Measurements from ENCODE around the gene SMCHD1.
"Not testable (repeated sequence)": the region's sequence is repeated elsewhere in the genome, so short reads cannot be mapped to it uniquely, and the experiment has no call there.

Gene SMCHD1

DNA sequence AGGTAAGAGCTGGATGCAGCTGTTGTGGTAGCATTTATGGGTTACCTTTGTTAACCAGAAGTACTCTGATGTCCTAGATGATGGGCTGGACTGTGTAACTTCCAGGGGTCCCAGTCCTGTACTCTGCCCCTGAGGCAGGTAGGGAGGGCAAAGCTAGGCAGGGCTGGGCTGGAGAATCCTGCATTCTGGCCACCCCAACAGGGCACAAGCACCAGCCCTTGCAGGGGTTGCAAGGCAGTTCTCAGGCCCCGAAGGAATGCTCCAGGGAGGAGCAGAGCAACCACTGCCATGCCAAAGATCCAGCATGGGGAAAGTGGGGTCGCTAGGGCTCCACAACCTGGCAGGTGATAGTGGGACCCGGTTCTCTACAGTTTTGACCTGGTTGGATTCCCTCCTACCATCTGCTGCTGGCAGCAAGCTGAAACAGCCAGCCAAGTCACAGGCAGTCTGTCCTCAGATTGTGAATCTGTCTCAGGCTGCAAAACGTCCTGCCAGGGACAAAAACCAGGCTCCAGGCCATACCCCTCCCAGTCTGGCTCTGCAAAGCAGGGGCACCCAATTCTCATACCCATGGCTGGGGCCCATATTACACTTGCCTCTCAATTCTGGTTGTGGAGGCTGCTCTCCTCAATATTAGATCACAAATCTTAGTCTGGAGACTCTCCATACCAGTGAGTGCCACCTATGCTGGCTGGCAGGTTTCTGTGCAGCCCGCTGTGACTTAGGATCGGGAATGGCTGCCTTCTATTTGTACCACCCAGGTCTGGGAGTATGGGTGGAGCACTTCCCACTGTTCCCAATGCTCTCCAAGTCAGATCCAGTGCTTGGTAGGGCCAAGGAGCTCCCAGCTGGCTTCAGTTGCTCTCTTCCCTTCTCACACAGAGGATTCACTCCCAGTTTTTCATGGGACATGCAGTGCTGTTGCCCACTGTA lies 61.1 kb downstream of the SMCHD1 start:
- H3K9ac ChIP-seq (ENCODE audit: low read depth, low read length): no peak overlapping the region
- peaks cover 6% of the 10 kb centered on the region; the same call in 1 of the 2 replicates for H3K36me3 ChIP-seq (ENCODE audit: insufficient read depth, low read length)
- H3K4me1 ChIP-seq (ENCODE audit: insufficient read depth, low read length): no peaks in the 10 kb centered on the region
- H3K9me3 ChIP-seq (ENCODE audit: control insufficient read depth, insufficient read depth, low read length): no peaks in the 10 kb centered on the region

DNA sequence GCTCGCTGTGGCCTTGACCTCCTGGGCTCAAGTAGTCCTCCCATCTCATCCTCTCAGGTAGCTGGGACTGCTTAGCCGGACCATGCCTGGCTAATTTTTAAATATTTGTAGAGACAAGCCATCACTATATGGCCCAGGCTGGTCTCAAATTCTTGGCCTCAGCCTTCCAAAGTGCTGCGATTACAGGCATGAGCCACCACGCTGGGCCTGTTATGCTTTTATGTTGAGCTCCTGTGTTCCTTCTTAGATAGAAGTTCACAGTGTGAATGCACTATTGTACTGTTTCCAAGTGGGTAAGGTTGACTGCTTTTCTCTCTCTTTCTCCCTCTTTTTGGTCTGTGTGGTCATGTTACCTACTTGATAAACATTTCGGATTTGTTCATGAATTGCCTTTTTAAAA lies 61.9 kb downstream of the SMCHD1 start:
- Histone ChIP-seq H3K9ac (ENCODE audit: low read depth, low read length) (no peak overlapping the region), H3K4me1 (ENCODE audit: insufficient read depth, low read length) (no peaks in the 10 kb centered on the region), H3K36me3 (ENCODE audit: insufficient read depth, low read length) (peaks cover 6% of the 10 kb centered on the region; the same call in 1 of the 2 replicates), H3K9me3 (ENCODE audit: control insufficient read depth, insufficient read depth, low read length) (no peaks in the 10 kb centered on the region)

DNA sequence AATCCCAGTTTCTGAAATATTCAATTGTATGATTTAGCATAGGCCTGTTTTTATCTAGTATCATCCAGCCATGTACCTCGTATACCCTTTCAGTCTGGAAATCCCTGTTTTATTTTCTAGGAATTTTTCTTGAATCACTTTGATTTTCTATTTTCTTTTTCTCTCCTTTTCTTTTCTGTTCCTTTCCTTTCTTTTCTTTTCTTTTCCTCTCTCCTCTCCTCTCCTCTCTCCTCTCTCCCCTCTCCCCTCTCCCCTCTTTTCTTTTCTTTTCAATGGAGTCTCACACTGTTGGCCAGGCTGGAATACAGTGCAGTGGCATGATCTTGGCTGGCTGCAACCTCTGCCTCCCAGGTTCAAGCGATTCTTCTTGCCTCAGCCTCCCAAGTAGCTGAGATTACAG lies 63.5 kb downstream of the SMCHD1 start:
- Histone ChIP-seq H3K36me3 (ENCODE audit: insufficient read depth, low read length) (peaks cover 3% of the 10 kb centered on the region; the same call in 1 of the 2 replicates), H3K9ac (ENCODE audit: low read depth, low read length) (no peak overlapping the region)

DNA sequence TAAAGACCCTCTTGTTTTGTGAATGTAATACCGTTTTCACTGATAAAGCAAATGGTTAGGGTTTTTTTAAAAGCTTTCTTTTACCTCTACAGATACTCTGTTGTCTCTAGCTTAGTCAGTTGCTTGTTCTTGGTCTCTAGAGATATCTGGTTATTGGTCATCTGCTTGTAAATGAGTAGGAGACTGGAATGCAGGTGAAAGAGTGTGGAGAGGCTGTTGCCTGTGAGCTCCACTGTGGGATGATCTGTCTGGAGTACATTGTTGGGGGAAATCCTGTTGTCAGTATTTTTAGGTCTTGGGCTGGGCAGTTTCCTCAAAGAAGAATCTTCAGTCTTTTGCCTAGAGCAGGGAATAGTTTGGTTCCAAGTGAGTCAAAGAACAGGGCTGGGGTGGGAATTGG lies 67.7 kb downstream of the SMCHD1 start:
- Histone ChIP-seq H3K9ac (ENCODE audit: low read depth, low read length) (no peak overlapping the region), H3K4me1 (ENCODE audit: insufficient read depth, low read length) (no peaks in the 10 kb centered on the region), H3K36me3 (ENCODE audit: insufficient read depth, low read length) (peaks cover 3% of the 10 kb centered on the region; the same call in 1 of the 2 replicates), H3K9me3 (ENCODE audit: control insufficient read depth, insufficient read depth, low read length) (no peaks in the 10 kb centered on the region)

More for the DNA sequence above, 63.5 kb downstream of the SMCHD1 start:
- Histone ChIP-seq H3K9me3 (ENCODE audit: control insufficient read depth, insufficient read depth, low read length) (no peaks in the 10 kb centered on the region), H3K4me1 (ENCODE audit: insufficient read depth, low read length) (no peaks in the 10 kb centered on the region)

DNA sequence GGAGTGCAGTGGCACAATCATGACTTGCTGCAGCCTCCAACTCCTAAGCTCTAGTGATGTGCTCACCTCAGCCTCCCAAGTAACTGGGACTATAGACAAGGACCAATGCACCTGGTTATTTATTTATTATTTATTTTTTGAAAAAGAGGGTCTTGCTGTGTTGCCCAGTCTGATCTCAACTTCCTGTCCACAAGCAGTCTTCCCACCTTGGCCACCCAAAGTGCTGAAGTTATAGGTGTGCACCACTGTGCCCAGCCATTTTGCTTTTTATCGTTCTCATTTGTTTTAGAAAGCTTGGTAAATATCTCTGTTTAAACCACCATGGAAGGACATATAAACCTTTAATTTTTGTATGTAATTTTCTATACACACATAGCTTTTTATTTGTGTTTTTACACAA lies 74.2 kb downstream of the SMCHD1 start:
- H3K9ac ChIP-seq (ENCODE audit: low read depth, low read length): no peak overlapping the region
- no peaks in the 10 kb centered on the region for H3K9me3 ChIP-seq (ENCODE audit: control insufficient read depth, insufficient read depth, low read length)
- H3K36me3 ChIP-seq (ENCODE audit: insufficient read depth, low read length): peaks cover 18% of the 10 kb centered on the region
- H3K4me1 ChIP-seq (ENCODE audit: insufficient read depth, low read length): no peaks in the 10 kb centered on the region

DNA sequence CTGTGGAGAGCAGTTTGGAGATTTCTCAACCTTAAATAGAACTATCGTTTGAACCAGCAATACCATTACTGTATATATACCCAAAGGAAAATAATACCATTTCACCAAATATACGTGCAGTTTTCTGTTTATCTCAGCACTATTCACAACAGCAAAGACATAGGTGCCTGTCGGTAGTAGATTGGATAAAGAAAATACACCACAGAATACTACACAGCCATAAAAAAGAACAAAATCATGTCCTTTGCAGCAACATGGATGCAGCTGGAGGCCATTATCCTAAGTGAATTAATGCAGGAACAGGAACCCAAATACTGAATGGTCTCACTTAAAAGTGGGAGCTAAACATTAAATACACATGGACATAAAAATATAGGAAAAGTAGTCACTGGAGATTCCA lies 81.3 kb downstream of the SMCHD1 start:
- Histone ChIP-seq H3K9me3 (ENCODE audit: control insufficient read depth, insufficient read depth, low read length) (no peaks in the 10 kb centered on the region), H3K36me3 (ENCODE audit: insufficient read depth, low read length) (peaks cover 14% of the 10 kb centered on the region; the same call in 1 of the 2 replicates), H3K9ac (ENCODE audit: low read depth, low read length) (no peak overlapping the region), H3K4me1 (ENCODE audit: insufficient read depth, low read length) (no peaks in the 10 kb centered on the region)

DNA sequence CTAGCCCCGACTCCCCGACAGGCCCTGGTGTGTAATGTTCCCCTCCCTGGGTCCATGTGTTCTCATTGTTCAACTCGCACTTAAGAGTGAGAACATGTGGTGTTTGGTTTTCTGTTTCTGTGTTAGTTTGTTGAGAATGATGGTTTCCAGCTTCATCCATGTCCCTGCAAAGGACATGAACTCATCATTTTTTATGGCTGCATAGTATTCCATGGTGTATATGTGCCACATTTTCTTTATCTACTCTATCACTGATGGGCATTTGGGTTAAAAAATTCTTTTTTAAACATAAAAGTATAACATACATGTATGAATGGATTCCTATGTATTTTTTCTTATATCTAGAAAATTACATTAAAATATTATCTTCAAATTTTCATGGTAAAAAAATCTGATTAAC lies 84.6 kb downstream of the SMCHD1 start:
- not testable (repeated sequence) for H3K36me3 ChIP-seq (ENCODE audit: insufficient read depth, low read length); H3K9ac ChIP-seq (ENCODE audit: low read depth, low read length); H3K9me3 ChIP-seq (ENCODE audit: control insufficient read depth, insufficient read depth, low read length); H3K4me1 ChIP-seq (ENCODE audit: insufficient read depth, low read length)

DNA sequence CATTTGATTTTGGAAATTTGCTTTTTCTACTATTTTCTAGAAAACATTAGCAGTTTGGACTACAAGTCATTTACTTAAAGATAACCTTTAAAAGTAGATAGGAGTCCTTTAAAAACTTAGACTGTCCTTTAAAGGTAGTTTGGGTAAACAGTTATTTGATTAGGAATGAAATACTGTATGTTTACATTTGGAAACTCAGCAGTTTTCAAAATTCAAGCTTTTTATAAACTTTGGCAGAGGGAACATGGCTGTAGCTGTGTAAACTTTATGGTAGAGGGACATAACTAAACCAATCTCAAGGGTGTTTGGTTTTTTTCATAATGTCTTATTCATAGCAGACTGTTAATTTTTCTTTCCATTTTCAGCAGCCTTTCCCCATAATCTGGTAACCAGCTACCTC lies 90.7 kb downstream of the SMCHD1 start:
- H3K9ac ChIP-seq (ENCODE audit: low read depth, low read length): no peak overlapping the region
- no peaks in the 10 kb centered on the region for H3K9me3 ChIP-seq (ENCODE audit: control insufficient read depth, insufficient read depth, low read length)
- H3K4me1 ChIP-seq (ENCODE audit: insufficient read depth, low read length): no peaks in the 10 kb centered on the region
- H3K36me3 ChIP-seq (ENCODE audit: insufficient read depth, low read length): peaks cover 2% of the 10 kb centered on the region; the same call in 1 of the 2 replicates

DNA sequence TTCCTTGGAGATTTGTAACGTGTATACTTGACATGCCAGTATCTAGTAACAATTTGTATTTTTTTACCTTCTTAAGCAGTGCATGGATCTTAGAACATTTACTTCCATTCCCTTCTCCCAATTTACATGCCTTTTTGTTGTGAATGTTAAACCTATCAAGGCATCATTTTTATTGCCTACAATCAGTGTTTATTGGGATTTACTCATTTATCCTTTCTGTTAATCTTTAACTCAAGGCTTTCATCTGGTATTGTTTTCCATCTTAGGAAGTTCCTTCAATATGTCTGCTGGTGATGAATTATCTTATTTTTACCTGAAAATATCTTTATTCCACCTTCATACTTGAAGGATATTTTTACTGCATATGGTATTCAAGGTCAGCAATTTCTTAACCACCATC lies 102.8 kb downstream of the SMCHD1 start:
- Histone ChIP-seq H3K9me3 (ENCODE audit: control insufficient read depth, insufficient read depth, low read length) (no peaks in the 10 kb centered on the region), H3K36me3 (ENCODE audit: insufficient read depth, low read length) (0 out of 2 replicates have a peak, but pooled peaks cover 1% of the 10 kb centered on the region), H3K9ac (ENCODE audit: low read depth, low read length) (no peak overlapping the region), H3K4me1 (ENCODE audit: insufficient read depth, low read length) (no peaks in the 10 kb centered on the region)

DNA sequence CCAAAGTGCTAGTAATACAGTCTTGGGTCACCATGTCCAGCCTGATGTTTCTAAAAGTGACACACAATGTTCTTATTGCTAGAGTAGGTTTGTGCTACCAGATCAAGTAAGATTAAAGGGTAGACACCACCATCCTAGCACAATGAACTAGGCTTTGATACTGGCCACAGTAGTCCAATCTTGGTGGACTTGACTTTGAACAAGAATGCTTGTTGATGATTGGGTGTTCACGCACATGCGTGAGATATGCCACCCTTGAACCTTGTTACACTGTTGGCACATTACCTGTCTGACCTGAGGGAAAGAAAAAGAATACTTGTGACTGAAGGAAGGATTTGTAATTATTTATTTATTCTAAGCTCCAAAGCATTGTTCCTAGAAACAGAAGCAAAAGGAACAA lies 119.1 kb downstream of the SMCHD1 start:
- no peaks in the 10 kb centered on the region for H3K4me1 ChIP-seq (ENCODE audit: insufficient read depth, low read length)
- no peak overlapping the region for H3K9ac ChIP-seq (ENCODE audit: low read depth, low read length)
- no peaks in the 10 kb centered on the region for H3K9me3 ChIP-seq (ENCODE audit: control insufficient read depth, insufficient read depth, low read length)
- peaks cover 14% of the 10 kb centered on the region for H3K36me3 ChIP-seq (ENCODE audit: insufficient read depth, low read length)

DNA sequence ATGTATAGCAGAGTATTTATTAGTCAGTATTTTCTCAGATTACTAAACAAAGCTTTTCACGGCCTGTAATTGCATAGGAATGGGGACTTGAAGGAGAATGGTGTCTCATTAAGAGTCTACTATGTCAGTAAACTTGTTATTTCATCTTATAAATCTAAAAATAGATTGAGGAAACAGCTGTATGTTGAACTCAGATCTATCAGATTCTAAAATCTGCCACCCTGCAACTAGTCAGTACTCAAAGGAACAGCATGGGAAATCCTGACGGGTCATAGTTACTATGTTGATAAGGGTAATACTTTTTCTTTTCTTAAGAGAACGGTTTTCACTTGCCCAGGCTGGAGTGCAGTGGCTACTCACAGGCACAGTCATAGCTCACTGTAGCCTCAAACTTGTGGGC lies 121.1 kb downstream of the SMCHD1 start:
- H3K9me3 ChIP-seq (ENCODE audit: control insufficient read depth, insufficient read depth, low read length): no peaks in the 10 kb centered on the region
- H3K36me3 ChIP-seq (ENCODE audit: insufficient read depth, low read length): peaks cover 14% of the 10 kb centered on the region
- no peak overlapping the region for H3K9ac ChIP-seq (ENCODE audit: low read depth, low read length)
- no peaks in the 10 kb centered on the region for H3K4me1 ChIP-seq (ENCODE audit: insufficient read depth, low read length)

DNA sequence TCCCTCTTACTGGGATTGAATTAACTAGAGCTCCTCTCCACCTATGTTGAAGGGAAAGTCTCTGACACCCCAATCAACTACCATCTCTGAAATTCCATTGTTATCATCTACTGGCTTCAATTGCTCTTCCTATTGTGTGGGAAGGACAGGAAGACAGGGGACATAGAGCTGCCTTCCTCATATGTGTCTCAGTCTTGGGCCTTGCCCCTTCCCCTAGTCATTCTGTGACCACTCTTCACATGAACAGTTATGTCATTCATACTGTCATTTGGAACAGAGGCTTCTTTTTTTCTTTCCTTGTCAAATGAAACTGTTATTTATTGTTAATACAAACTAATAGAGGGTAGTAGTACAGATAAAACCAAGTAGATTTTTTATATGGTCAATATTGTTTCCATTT lies 121.7 kb downstream of the SMCHD1 start:
- H3K36me3 ChIP-seq (ENCODE audit: insufficient read depth, low read length): peaks cover 13% of the 10 kb centered on the region
- no peak overlapping the region for H3K9ac ChIP-seq (ENCODE audit: low read depth, low read length)
- H3K4me1 ChIP-seq (ENCODE audit: insufficient read depth, low read length): no peaks in the 10 kb centered on the region
- H3K9me3 ChIP-seq (ENCODE audit: control insufficient read depth, insufficient read depth, low read length): no peaks in the 10 kb centered on the region

DNA sequence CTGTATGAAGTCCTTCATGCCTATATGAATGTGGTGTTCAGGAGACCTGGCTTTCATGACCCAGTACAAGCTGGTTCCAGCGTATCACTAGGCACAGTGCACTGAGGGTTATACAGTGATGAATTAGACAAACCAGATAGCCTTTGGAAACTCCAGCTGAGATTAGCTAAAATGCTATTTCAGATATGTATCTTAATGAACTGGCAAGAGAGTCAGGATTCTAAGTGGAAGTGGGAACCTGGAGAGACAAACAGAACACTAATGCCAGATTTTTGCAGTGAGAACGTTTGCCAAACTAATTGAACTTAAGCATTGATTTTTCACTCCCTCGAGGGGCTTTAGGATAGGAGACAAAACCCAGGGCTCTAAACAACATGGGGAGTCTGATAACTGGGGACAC lies 125.2 kb downstream of the SMCHD1 start:
- H3K4me1 ChIP-seq (ENCODE audit: insufficient read depth, low read length): no peaks in the 10 kb centered on the region
- H3K9ac ChIP-seq (ENCODE audit: low read depth, low read length): no peak overlapping the region
- H3K36me3 ChIP-seq (ENCODE audit: insufficient read depth, low read length): peaks cover 5% of the 10 kb centered on the region
- no peaks in the 10 kb centered on the region for H3K9me3 ChIP-seq (ENCODE audit: control insufficient read depth, insufficient read depth, low read length)

DNA sequence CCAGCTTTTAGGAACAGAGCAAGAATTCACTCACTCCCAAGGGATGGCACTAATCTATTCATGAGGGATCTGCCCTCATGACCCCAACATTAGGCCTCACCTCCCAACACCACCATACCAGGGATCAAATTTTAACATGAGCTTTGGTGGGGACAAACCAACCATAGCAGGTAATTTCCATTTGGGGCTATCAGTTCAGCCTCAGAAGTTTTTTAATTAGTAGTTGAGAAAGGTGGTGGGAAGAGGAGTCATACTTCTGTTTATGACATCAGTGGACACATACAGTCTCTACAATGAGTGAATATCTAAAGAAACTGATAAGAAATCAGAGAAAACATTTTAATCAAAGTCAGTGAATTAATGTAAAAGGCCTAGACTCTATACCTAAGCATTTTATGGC lies 131.7 kb downstream of the SMCHD1 start:
- Histone ChIP-seq H3K36me3 (ENCODE audit: insufficient read depth, low read length) (peaks cover 10% of the 10 kb centered on the region), H3K9me3 (ENCODE audit: control insufficient read depth, insufficient read depth, low read length) (no peaks in the 10 kb centered on the region), H3K4me1 (ENCODE audit: insufficient read depth, low read length) (no peaks in the 10 kb centered on the region), H3K9ac (ENCODE audit: low read depth, low read length) (no peak overlapping the region)

DNA sequence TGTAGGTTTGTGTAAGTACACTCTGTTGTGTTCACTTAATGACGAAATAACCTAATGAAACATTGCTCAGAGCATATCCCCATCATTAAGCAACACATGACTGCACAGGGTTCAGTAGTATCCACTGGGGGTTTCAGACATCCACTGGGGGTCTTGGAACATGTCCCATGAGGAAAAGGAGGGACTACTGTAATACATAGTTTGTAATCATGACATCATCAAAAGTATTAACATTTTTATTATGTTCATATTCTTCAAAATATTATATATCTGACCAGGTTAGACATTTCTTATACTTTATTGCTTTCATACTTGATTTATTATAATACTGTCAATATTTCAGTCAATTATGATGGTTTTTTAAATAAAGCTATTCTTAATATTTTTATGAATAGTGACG lies 136.9 kb downstream of the SMCHD1 start:
- Histone ChIP-seq H3K36me3 (ENCODE audit: insufficient read depth, low read length) (peaks cover 5% of the 10 kb centered on the region; the same call in 1 of the 2 replicates), H3K9ac (ENCODE audit: low read depth, low read length) (no peak overlapping the region)

More for the DNA sequence above, 136.9 kb downstream of the SMCHD1 start:
- no peaks in the 10 kb centered on the region for H3K9me3 ChIP-seq (ENCODE audit: control insufficient read depth, insufficient read depth, low read length)
- no peaks in the 10 kb centered on the region for H3K4me1 ChIP-seq (ENCODE audit: insufficient read depth, low read length)
